Ramos (cell line): ENCODE data around the gene PRICKLE1.

Experiments used
- in situ Hi-C: fragments of 300-500 bp; cut with MboI; formaldehyde crosslinking; loops from one replicate; pipeline ENCODE4 v1.14.3; 2022; ENCODE audit warnings: low sequenced_read_pairs; ENCODE audit not compliant: unreplicated experiment

Gene PRICKLE1

DNA sequence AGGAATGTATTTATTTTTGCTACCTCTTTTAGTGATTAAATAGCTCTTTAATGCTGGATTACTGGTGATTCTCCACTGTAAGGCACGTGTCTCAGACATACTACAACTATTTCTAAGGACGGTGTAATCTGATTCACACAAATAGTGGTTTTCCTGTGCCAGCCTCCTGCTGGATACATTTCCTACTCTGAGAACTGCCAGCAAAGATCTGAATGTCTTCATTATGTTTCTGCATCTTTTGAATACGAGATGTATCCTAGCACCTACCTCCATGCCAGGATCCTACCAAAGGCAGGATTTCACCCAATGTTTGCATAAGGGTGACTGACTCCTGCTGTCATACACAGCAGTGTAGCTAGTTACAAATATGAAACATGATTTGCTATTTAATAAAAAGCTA is 120.6 kb downstream of the PRICKLE1 start:
- in situ Hi-C loops, result no loop called here

GRCh38 chr12:42468341-42468821 is 121.2 kb downstream of the PRICKLE1 start:
- in situ Hi-C loops, result no loop called here

DNA sequence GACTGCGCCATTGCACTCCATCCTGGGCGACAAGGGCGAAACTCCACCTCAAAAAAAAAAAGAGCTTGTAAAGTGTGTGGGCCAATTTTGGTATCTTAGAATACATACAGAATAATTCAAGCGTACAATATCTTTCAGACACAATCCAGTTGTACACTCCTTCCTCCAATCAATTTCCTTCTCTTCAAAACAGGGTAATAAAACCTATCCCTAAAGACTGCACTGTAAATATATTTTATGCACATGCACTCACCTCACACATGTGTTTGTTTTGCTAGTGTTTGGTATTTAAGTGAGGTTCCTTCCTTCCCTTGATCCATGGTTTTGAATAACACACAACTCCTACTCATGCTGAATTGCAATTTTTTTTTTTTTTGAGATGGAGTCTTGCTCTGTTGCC is 125.9 kb downstream of the PRICKLE1 start:
- in situ Hi-C loops, result no loop called here

- in situ Hi-C loops, result no loop called here
These were observed 127.1 kb downstream of the PRICKLE1 start for GRCh38 chr12:42462486-42462885.

DNA sequence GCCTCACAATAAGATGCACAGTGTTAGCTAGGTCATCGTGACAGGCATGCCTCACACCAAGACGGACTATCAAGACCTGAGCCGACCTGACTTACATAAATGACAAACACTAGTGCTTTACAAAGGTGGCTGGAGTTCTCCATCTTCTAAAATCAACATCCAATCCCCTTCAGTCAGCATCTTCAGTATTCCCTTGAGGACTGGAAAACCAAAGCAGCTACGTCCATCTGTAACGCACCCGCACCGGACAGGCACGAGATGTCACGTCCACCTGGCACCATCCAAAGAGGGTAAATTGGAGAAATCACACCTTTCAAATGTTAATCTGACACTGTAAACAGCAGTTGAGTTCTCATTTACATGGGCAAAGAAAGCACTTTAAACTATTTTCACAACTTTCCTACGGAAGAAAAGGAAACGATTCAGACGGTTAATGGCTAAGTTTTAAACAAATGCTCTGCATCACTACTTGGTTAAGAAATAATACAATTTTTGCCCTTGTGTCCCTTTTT is 130.2 kb downstream of the PRICKLE1 start:
- in situ Hi-C loops, result no loop called here

GRCh38 chr12:42458575-42458974 is 131.0 kb downstream of the PRICKLE1 start:
- in situ Hi-C loops, result no loop called here

- in situ Hi-C loops, result no loop called here
These were observed 139.3 kb downstream of the PRICKLE1 start for GRCh38 chr12:42450248-42450647.

- in situ Hi-C loops, result no loop called here
These were observed 140.7 kb downstream of the PRICKLE1 start for GRCh38 chr12:42448841-42449240.

DNA sequence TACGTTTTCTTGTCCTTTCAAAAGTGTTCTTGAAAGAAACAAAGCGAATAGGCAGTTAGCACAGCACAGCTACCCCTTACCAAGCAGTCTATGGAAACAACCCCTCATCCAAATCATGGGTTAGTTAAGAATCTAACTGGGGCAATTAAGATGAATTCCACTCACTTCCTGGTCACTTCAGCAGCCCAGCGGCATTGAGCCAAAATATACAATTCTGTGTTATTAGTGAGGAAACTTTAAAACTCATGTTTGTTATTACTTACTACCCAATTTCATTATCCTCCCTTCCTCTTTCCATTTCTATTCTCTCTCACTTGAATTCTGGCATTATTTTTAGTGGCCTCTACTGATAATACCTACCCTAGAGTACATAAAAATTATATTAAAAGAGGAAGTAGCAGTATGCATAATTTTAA is 142.2 kb downstream of the PRICKLE1 start:
- in situ Hi-C loops, result no loop called here

GRCh38 chr12:42446761-42447160 is 142.8 kb downstream of the PRICKLE1 start:
- in situ Hi-C loops, result no loop called here

DNA sequence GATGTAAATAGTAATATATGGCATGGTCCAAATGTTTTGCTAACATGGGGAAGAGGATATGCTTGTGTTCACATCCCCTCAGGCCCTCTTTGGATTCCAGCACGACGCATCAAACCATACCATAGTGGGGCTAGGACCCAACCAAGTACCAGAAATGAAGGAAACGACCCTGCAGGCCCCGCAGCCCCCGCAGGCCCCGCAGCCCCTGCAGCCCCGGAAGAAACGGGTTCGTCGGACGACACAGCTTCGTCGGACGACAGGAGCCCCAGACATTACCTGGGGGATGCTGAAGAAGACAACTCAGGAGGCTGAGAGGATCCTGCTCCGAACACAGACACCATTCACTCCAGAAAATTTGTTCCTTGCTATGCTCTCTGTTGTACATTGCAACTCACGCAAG is 143.7 kb downstream of the PRICKLE1 start:
- in situ Hi-C loops, result no loop called here

DNA sequence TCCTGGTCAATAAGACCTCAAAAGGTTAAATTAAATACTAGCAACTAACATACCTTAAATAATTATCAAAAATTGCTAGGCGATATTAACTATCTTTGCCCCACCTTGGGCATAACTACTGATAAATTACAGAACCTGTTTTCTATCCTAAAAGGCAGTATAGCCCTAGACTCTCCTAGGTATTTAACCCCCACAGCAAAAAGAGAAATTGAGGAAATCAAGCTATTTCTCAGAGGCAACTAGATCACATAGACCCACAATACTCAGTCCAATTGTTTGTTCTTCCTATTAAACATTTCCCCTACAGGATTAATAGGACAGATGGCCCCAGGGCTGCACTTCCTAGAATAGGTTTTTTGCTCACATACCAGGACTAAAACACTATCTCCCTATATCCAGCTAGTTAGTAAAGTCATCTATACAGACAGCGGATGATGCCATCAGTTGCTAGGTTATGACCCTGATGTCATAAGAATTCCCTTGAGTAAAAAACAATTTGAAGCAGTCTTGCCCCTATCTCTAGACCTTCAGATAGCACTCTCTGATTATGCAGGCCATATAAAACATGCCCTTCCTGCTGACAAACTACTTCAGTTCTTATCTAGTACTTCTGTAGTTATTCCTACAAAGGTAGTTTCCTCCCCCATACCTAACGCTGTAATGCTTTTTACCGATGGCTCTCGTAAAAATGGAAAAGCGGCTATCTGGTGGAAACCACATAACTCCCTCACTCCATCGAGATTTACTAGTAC is 145.2 kb downstream of the PRICKLE1 start:
- in situ Hi-C loops, result no loop called here

GRCh38 chr12:42442888-42443287 is 146.7 kb downstream of the PRICKLE1 start:
- in situ Hi-C loops, result no loop called here

- in situ Hi-C loops, result no loop called here
These were observed 147.2 kb downstream of the PRICKLE1 start for GRCh38 chr12:42442311-42442759.

DNA sequence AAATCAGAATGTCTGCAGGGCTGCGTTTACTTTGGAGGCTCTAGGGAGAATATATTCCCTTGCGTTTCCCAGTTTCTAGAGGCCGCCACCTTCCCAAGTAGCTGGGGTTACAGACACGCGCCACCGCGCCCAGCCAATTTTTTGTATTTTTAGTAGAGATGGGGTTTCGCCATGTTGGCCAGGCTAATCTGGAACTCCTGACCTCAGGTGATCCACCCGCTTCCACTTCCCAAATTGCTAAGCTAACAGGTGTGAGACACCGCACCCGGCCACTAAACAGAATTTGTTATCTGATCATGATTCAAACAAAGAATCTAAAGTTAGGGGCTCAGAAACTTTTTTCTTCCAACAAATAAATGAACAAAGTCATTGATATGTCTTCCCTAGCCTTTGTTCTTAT is 148.9 kb downstream of the PRICKLE1 start:
- in situ Hi-C loops, result no loop called here

DNA sequence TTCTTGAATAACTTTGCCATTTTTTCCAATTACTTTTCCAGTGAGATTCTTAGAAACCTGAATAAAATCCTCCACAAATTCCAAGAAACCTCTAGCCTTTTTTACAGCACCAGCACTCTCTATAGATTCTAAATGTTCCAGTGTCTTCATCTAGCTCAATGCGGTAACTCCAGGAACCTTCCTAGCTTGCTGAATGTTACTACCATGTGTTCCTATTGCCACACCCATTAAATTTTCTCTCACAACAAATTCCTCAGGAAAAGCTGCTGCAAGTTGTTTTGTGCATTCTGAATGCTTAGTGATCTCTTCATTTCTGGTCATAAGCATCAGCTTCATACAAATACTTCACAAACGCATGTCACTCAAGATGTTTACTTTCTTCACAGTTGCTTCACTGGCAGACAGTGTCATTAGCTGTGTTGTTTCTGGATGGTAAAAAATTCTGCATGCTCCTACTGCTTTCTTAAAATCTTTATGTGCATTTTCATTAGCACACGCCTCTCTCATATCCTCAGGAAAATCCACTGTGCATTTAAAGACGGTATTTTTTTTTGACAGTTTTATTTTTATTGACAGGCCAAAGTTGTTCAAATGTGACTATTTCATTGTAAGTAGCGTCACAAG is 156.9 kb downstream of the PRICKLE1 start:
- in situ Hi-C loops, result no loop called here

GRCh38 chr12:42428850-42429249 is 160.7 kb downstream of the PRICKLE1 start:
- in situ Hi-C loops, result no loop called here

GRCh38 chr12:42426746-42427145 is 162.8 kb downstream of the PRICKLE1 start:
- in situ Hi-C loops, result no loop called here

GRCh38 chr12:42422785-42423184 is 166.8 kb downstream of the PRICKLE1 start:
- in situ Hi-C loops, result no loop called here

DNA sequence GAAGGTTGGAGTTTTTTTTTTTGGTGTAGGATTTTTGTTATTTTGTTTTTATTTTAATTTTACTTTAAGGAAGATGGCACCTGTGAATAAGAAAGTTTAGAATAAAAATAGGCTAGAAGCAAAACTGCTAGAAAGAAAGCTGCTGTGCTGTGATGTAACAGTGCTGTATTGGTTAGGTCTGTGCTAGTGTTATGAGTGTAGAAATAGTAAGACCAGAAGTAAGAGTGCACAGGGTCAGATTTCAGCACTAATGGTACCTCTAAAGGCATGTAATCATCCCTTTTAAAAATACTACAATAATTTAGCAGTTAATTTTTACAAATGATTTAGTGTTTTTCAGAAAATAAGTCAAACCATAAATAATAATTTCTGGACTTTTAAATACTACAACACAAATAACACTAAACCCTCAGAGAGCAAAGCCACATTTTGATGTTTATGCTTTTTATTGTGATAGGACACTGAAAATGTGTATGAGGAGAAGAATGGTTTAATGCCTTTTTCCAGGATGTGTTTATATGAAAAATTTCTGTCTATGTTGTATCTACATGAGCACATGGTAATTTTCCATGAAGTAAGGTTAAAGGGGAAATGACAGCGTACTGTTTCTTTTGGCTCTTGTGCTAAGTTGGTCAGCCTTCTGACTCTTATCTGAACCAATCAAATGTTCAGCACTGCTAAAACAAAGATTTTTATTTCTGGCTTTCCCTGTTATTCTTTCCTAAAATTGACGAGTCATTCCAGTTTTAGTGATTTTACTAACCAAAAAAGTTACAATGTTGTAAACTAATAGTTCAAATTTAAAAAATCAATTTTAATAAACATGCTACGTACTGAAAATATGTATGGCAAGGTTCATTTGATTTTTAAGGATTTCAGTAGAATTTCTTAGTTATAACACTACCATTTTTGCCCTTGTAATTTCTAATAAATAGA is 167.4 kb downstream of the PRICKLE1 start:
- in situ Hi-C loops, result no loop called here
